GM19035 (cell line): ENCODE measurements around the gene FAM20A.
"Not testable (repeated sequence)": the region's sequence is repeated elsewhere in the genome, so short reads cannot be mapped to it uniquely, and the experiment has no call there.

Source experiments
- ATAC-seq: cut with Tn5 transposase; IDR thresholded peaks from one replicate; pipeline ENCODE4 v1.9.1; 2021; ENCODE audit not compliant: unreplicated experiment

The FAM20A gene

DNA sequence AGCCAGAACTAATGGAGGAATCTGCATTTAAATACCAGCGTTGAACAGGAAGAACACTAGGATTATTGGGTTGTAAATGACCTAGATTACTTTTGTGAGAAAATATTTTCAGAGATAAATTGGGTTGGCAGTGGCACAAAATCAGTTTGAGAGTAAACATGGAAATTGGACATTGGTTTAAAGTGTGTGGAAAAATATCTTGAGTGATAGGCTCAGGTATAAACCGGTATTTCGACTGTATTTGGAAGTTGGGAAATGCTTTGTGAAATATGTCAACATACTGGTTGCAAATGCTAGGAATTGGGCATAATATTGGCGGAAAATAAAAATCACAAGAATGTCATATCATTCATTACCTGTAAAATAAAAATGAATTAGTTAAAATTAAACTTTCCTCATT is 73.9 kb downstream of the FAM20A start:
- no peak for ATAC-seq

GRCh38 chr17:68526548-68526947 is 74.6 kb downstream of the FAM20A start:
- no peak for ATAC-seq

DNA sequence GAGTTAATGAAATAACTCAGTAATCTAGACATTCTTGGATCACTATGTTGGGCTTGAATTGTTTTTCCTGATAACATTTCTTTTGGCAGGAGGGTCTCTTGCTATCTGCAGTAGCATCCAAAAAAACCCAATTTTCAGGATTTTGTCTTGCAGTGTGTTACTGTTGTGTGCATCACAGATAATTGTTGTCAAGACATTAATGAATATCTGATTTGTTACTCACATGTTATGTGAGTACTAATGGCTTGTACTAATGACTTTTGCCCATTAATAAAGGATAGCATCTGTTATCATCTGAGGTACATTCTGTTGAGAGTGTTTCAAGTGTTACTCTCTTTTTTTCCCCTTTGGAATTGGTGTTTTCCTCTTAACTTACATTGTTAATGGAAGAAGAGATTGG is 78.9 kb downstream of the FAM20A start:
- ATAC-seq = no peak

DNA sequence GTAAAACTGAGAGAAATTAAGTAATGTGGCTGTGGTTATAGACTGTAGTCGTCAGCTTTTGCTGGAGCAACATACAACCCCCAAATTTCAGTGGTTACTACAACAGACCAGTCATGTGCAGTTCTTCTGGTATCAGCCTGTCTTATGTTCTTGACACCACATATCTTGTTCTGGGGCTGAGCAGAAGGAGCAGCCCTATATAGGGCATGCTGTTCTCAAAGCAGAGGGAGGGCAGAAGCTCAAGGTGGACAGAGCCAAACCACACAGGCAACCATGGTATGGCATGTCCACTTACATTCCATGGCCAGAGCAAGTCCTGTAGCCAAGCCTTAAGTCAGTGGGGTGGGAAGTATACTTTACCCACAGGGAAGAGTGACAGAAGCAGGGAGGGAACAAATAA is 81.3 kb downstream of the FAM20A start:
- ATAC-seq = no peak

- not testable (repeated sequence) for ATAC-seq
Observed at GRCh38 chr17:68519051-68519450, 82.1 kb downstream of the FAM20A start.

GRCh38 chr17:68518063-68518815 is 82.9 kb downstream of the FAM20A start:
- ATAC-seq = no peak

DNA sequence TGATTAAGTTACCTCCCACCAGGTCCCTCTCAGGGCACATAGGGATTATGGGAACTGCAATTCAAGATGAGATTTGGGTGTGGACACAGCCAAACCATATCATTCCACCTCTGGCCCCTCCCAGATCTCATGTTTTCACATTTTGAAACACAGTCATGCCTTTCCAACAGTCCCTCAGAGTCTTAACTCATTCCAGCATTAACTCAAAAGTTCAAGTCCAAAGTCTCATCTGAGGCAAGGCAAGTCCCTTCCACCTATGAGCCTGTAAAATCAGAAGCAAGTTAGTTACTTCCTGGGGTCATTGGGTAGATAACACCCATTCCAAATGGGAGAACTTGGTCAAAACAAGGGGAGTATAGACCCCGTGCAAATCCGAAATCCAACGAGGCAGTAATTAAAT is 83.6 kb downstream of the FAM20A start:
- ATAC-seq = not testable (repeated sequence)

GRCh38 chr17:68516732-68517131 is 84.4 kb downstream of the FAM20A start:
- ATAC-seq = no peak

- no peak for ATAC-seq
Observed at GRCh38 chr17:68514831-68515635, 86.1 kb downstream of the FAM20A start.

DNA sequence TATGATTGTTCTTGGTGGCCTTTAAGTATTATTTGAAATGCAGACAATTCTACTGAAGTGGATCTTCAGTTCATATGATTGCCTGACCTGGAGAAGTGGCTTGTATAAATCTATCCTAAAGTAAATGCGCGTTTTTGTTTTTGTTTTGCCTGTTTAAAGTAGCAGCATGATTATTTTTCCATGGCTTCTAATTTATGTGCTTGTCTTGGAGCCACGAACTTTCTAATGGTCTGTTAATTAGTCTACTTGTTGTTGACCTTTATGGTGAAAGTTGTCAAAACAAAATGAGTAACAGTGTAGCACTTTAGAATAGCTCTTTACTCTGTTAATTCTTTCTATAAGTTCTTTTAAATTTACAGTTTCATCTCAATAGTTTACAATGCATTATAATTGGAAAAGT is 87.2 kb downstream of the FAM20A start:
- ATAC-seq = no peak

GRCh38 chr17:68512960-68513474 is 88.2 kb downstream of the FAM20A start:
- ATAC-seq = no peak

- ATAC-seq = peak; percentile 91
Observed at GRCh38 chr17:68512247-68512959, 88.8 kb downstream of the FAM20A start, which contains the start of gene PRKAR1A. Gene PRKAR1A, plus strand, starts transcription at chr17:68512430. Its CDS starts 2,970 bp downstream, at chr17:68515400.

DNA sequence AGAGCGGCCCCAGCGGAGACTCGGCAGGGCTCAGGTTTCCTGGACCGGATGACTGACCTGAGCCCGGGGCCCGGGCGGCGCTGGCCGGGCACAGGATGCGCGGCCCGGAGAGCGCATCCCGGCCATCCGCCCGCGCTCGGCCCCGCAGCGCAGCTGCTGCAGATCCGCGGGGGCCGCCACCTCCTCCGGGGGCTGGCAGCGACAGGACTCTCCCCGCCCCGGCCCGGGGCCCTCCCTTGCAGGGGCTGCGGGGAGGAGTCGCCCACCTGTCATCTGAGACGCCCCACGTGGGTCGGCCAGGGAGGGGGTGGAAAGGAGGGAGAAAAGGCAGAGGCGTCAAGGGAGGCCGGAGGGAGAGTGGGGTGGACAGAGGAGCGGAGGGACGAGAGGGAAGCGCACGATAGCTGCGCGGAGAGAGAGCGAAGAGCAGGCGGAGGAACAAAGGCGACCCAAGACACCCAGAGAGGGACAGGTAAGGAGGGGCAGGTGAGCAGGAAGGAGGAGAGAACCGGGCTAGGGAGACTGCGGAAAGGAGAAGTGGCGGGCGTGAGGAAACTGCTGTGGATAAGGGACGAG is 89.4 kb downstream of the FAM20A start:
- peak; percentile 45 for ATAC-seq

- ATAC-seq = no peak
Observed at GRCh38 chr17:68511254-68511670, 89.9 kb downstream of the FAM20A start.

- ATAC-seq = no peak
Observed at GRCh38 chr17:68509141-68510057, 91.8 kb downstream of the FAM20A start.

DNA sequence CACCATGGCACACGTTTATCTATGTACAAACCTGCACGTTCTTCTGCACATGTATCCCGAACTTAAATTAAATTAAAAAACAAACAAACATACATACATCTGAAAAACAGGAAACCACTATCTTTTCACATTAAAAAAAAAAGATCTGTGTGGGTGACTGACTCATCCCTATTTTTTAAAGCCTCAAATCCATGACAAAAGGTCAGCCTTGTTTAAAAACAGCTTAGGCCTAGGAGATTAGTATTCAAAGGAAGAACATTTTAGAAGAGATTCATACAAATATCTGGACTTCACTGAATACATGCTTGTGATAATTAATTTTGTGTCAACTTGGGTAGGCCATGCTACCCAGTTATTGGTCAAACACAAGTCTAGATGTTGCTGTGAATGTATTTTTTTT is 93.6 kb downstream of the FAM20A start:
- ATAC-seq = no peak

DNA sequence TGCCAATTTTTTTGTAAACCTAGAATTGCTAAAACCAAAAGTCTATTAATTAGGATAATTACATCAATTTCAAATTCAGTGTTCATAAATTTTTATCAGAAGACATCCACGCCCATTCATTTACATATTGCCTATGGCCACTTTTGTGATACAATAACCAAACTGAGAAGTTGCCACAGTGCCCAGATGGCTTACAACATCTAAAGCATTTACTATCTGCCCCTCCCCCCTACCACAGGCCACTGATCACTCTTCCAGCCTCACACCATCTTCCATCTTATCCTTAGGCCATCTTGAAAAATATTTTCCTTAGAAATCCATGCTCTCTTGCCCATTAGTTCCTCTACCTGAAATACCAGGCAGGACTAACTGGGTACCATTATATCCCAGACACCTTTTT is 95.2 kb downstream of the FAM20A start:
- no peak for ATAC-seq

- ATAC-seq = no peak
Observed at GRCh38 chr17:68501074-68501473, 100.1 kb downstream of the FAM20A start.

DNA sequence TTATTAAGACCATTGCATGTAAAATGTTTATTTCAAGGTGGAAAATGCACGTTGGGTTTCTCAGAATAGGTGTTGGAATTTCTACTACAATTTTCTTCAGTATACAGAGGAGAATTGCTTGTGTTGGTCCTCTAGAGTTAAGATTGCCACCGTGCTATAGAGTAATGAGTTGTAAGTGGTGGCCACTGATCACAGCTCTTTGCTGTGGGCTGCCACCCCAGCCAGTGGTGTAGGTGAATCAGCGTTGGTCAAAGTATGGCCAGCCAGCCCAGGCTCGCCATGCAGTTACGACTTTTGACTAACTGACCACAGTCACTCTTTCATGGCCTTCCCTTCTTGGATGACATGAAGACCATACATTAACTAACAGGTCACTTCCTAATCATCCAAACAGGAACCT is 101.6 kb downstream of the FAM20A start:
- no peak for ATAC-seq
